HepG2 (cell line): Measurements from ENCODE around the gene CES3. TPM values are rescaled to one million over a fixed set of nuclear protein-coding genes. Genes with fewer than 3 reads are reported as not detected.
"Not testable (repeated sequence)": the region's sequence is repeated elsewhere in the genome, so short reads cannot be mapped to it uniquely, and the experiment has no call there.

ENCODE experiments used
- ATAC-seq: fragments of 200-7000 bp; cut with Tn5 transposase; 3 replicates; pipeline ENCODE4 v1.9.1; 2020; ENCODE audit warnings: mild to moderate bottlenecking, moderate library complexity
- BruUV-seq: library from RNA; stranded (reverse); fragments of 400-500 nt; replicated peaks from 2 replicates; lab custom pipeline; 2021; lab: Mats Ljungman, UMichigan
- CTCF ChIA-PET: fragments of 300-600 bp; formaldehyde crosslinking; extraction: SDS; loops from one replicate; lab custom pipeline; 2021; ENCODE audit warnings: low total read pairs, inconsistent platforms, low intra/inter-chr PET ratio; lab: Yijun Ruan, JAX
- POLR2A ChIA-PET: fragments of 350-600 bp; sonication (Branson Sonifier 250); formaldehyde crosslinking; loops from one replicate; lab custom pipeline; 2020; ENCODE audit warnings: antibody characterized with exemption, inconsistent platforms; lab: Yijun Ruan, JAX
- DNase-seq: peaks from one replicate; pipeline ENCODE4 v3.0.0-alpha.2; 2015; ENCODE audit warnings: low spot score
- FAIRE-seq: peaks from 3 replicates; lab custom pipeline; 2011; peaks lifted over from hg19 to GRCh38; lab: Jason Lieb, UNC
- H2AFZ ChIP-seq: one replicate; pipeline ENCODE4 v1.6.1; 2011; ENCODE audit warnings: low read length, inconsistent platforms
- H3K27ac ChIP-seq: fragments of 300-600 bp; 3 replicates; pipeline ENCODE4 v1.8.0; 2011; ENCODE audit warnings: mixed run types, mild to moderate bottlenecking, mixed read lengths, low read length, inconsistent platforms; ENCODE audit not compliant: insufficient read depth; ENCODE audit errors: extremely low read length
- H3K27me3 ChIP-seq, 2 experiments: fragments of 200-600 bp in 1 of 2; 2 replicates in 1 of 2; 3 replicates in 1 of 2; pipeline versions ENCODE4 v1.6.0 to v1.8.0; 2011; ENCODE audit warnings: low read length in 2 of 2, mild to moderate bottlenecking in 2 of 2, moderate library complexity in 2 of 2, inconsistent platforms in 1 of 2; ENCODE audit not compliant: insufficient read depth in 2 of 2, control insufficient read depth in 1 of 2
- H3K36me3 ChIP-seq, 2 experiments: fragments of 200-600 bp in 1 of 2; replicated peaks in 1 of 2; 2 replicates in 1 of 2; 3 replicates in 1 of 2; pipeline versions ENCODE4 v1.5.1 to v1.8.0; 2011; ENCODE audit warnings: low read length in 2 of 2, inconsistent platforms in 1 of 2; ENCODE audit not compliant: insufficient read depth in 2 of 2, control insufficient read depth in 1 of 2
- H3K4me1 ChIP-seq: 2 replicates; pipeline ENCODE4 v1.5.1; 2012; ENCODE audit warnings: low read length, inconsistent platforms; ENCODE audit not compliant: insufficient read depth
- H3K4me2 ChIP-seq: 2 replicates; pipeline ENCODE4 v1.6.0; 2011; ENCODE audit warnings: low read depth, low read length, inconsistent platforms
- H3K4me3 ChIP-seq, 3 experiments: fragments of 200-600 bp in 1 of 3; sonication (generic), shearing (Covaris generic) in 1 of 3; replicated peaks in 1 of 3; 2 replicates each; pipeline ENCODE4 v1.5.1; 2011 to 2016; ENCODE audit warnings: low read length in 3 of 3, inconsistent platforms in 2 of 3, low read depth in 2 of 3, mild to moderate bottlenecking in 2 of 3, control low read depth in 1 of 3, mixed read lengths in 1 of 3; ENCODE audit not compliant: insufficient read depth in 1 of 3
- H3K79me2 ChIP-seq: one replicate; pipeline ENCODE4 v1.6.1; 2011; ENCODE audit warnings: low read length, inconsistent platforms; ENCODE audit not compliant: insufficient read depth
- H3K9ac ChIP-seq: 2 replicates; pipeline ENCODE4 v1.6.0; 2011; ENCODE audit warnings: mild to moderate bottlenecking, low read depth, low read length, inconsistent platforms; ENCODE audit not compliant: insufficient read depth
- H3K9me3 ChIP-seq: 2 replicates; pipeline ENCODE4 v1.5.1; 2012; ENCODE audit warnings: mild to moderate bottlenecking, low read length
- H4K20me1 ChIP-seq: 2 replicates; pipeline ENCODE4 v1.6.0; 2011; ENCODE audit warnings: inconsistent platforms, mild to moderate bottlenecking, low read length, moderate library complexity; ENCODE audit not compliant: insufficient read depth
- PAXIP1 ChIP-seq: sonication (generic); formaldehyde crosslinking; conservative IDR thresholded peaks from 2 replicates; pipeline ENCODE4 v1.4.0; 2020; ENCODE audit warnings: mild to moderate bottlenecking, missing genetic modification reagents, moderate library complexity
- SOX6 ChIP-seq, 2 experiments: fragments of 450-650 bp in 1 of 2; sonication (generic) in 1 of 2; formaldehyde crosslinking in 1 of 2; IDR thresholded peaks; 2 replicates each; pipeline versions ENCODE4 v1.4.0 to v1.6.1; 2017 to 2020; ENCODE audit warnings: antibody characterized with exemption in 1 of 2, mild to moderate bottlenecking in 1 of 2, missing genetic modification reagents in 1 of 2
- ZNF512 ChIP-seq: sonication (generic); formaldehyde crosslinking; IDR thresholded peaks from 2 replicates; pipeline ENCODE4 v1.4.0; 2020; ENCODE audit warnings: mild to moderate bottlenecking, missing genetic modification reagents
- ZNF607 ChIP-seq: sonication (generic); formaldehyde crosslinking; IDR thresholded peaks from 2 replicates; pipeline ENCODE4 v1.5.1; 2020; ENCODE audit warnings: missing genetic modification reagents, mild to moderate bottlenecking, borderline replicate concordance
- ZNF772 ChIP-seq: sonication (generic); formaldehyde crosslinking; IDR thresholded peaks from 2 replicates; pipeline ENCODE4 v1.5.0; 2020; ENCODE audit warnings: mild to moderate bottlenecking, missing genetic modification reagents
- WGBS: methylation state at CpG from one replicate; pipeline ENCODE4 v1.1.6; 2017; ENCODE audit warnings: low lambda C conversion rate; 5-methylcytosine and 5-hydroxymethylcytosine counted together
- in situ Hi-C: cut with HindIII; loops from 2 replicates; pipeline ENCODE4 v1.10.0; 2017; ENCODE audit warnings: low pct_unique_long_range_greater_than_20kb; ENCODE audit not compliant: extremely low pct_ligation_motif_present
- intact Hi-C: fragments of 100-400 bp; cut with micrococcal nuclease; formaldehyde crosslinking; loops from one replicate; pipeline ENCODE4 v1.10.0; 2022; ENCODE audit not compliant: unreplicated experiment
- polyA plus RNA-seq, 8 experiments: library from polyadenylated mRNA; depleted of rRNA in 3 of 8; stranded (reverse) in 7 of 8; unstranded in 1 of 8; fragments of >200 nt; fragmentation: Illumina TruSeq in 4 of 8; extraction: Trizol in 4 of 8; gene quantifications; 2 replicates each; pipeline versions ENCODE4 v1.2.1 to v1.2.3, GENCODE V29; 2011 to 2016; ENCODE audit warnings: low read depth in 4 of 8, missing spikeins in 1 of 8, mixed read lengths in 1 of 8; ENCODE audit not compliant: insufficient read depth in 1 of 8
- total RNA-seq, 5 experiments: library from RNA; depleted of rRNA; stranded (reverse); fragments of >200 nt; fragmentation: Illumina TruSeq; extraction: Trizol; gene quantifications; 2 replicates each; pipeline ENCODE4 v1.2.3, GENCODE V29; 2016; ENCODE audit warnings: low read depth in 1 of 5
- TF ChIP-seq, protein P1 (sequence below): sonication (generic); formaldehyde crosslinking; IDR thresholded peaks from 2 replicates; pipeline ENCODE4 v1.5.1; 2020; ENCODE audit warnings: mild to moderate bottlenecking, moderate library complexity, missing genetic modification reagents
- TF ChIP-seq, protein P2 (sequence below): sonication (generic); formaldehyde crosslinking; IDR thresholded peaks from 2 replicates; pipeline ENCODE4 v1.4.0; 2020; ENCODE audit warnings: missing genetic modification reagents

CES3 gene
- total and polyA plus RNA-seq, 2 of the 13 experiments (the other 11 are each of a cell fraction or from before 2014, with no cell fraction given), result 6.6 to 17.4 TPM

DNA sequence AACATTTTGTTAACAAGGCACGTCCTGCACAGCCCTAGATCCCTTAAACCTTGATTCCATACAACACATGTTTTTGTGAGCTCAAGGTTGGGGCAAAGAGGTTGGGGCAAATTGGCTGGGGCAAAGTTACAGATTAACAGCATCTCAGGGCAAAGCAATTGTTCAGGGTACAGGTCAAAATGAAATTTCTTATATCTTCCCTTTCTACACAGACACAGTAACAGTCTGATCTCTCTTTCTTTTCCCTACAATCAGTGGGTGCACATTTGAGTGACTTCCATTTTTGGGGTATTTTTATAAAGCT lies 5.0 kb upstream of the CES3 start (continued):
- TF ChIP-seq PAXIP1 (CRISPR knock-in tag) (peak; percentile 55; the same call in 1 of the 2 replicates), ZNF772 (CRISPR knock-in tag) (0 out of 2 replicates have a peak, but pooled peaks have one; percentile 3), SOX6 (CRISPR knock-in tag; IDR thresholded peaks at IDR 0.05) (0 out of 2 replicates have a peak, but pooled peaks have one; percentile 22)
- TF ChIP-seq, protein P1, sequence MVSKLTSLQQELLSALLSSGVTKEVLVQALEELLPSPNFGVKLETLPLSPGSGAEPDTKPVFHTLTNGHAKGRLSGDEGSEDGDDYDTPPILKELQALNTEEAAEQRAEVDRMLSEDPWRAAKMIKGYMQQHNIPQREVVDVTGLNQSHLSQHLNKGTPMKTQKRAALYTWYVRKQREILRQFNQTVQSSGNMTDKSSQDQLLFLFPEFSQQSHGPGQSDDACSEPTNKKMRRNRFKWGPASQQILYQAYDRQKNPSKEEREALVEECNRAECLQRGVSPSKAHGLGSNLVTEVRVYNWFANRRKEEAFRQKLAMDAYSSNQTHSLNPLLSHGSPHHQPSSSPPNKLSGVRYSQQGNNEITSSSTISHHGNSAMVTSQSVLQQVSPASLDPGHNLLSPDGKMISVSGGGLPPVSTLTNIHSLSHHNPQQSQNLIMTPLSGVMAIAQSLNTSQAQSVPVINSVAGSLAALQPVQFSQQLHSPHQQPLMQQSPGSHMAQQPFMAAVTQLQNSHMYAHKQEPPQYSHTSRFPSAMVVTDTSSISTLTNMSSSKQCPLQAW (CRISPR knock-in tag), result peak; percentile 59
- not testable (repeated sequence) for TF ChIP-seq SOX6 (IDR thresholded peaks at IDR 0.05)

- POLR2A ChIA-PET, result no interaction called here
- intact Hi-C loops, result loop anchor here (5.0 to 10.0 kb wide), 2 partner anchors 56 to 198 kb away; partner anchors contain the start of genes FBXL8 and TRADD
- TF ChIP-seq, protein P2, sequence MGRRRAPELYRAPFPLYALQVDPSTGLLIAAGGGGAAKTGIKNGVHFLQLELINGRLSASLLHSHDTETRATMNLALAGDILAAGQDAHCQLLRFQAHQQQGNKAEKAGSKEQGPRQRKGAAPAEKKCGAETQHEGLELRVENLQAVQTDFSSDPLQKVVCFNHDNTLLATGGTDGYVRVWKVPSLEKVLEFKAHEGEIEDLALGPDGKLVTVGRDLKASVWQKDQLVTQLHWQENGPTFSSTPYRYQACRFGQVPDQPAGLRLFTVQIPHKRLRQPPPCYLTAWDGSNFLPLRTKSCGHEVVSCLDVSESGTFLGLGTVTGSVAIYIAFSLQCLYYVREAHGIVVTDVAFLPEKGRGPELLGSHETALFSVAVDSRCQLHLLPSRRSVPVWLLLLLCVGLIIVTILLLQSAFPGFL (CRISPR knock-in tag), result no peak
- TF ChIP-seq ZNF512 (CRISPR knock-in tag), result 0 out of 2 replicates have a peak, but pooled peaks have one; percentile 70
- TF ChIP-seq ZNF607 (CRISPR knock-in tag), result 0 out of 2 replicates have a peak, but pooled peaks have one; percentile 33
Observed at GRCh38 chr16:66958857-66959703, 2.0 kb upstream of the CES3 start.

More at GRCh38 chr16:66958857-66959703, 2.0 kb upstream of the CES3 start:
- no peak overlapping the region for H3K27ac ChIP-seq
- CTCF ChIA-PET, result no interaction called here
- no peaks in the 10 kb centered on the region for H3K36me3 ChIP-seq
- no peak overlapping the region for H3K9ac ChIP-seq
- DNase-seq (no peak), FAIRE-seq (no peak), ATAC-seq (no peak)
- no peaks in the 10 kb centered on the region for H3K9me3 ChIP-seq
- 9% methylated on average over 7 of the region's 7 CpGs for WGBS
- peaks cover 75% of the 10 kb centered on the region for H3K4me1 ChIP-seq
- no TSS peak for BruUV-seq
- in situ Hi-C loops, result no loop called here
- no peaks in the 10 kb centered on the region for H3K79me2 ChIP-seq
- no peak overlapping the region for H3K4me3 ChIP-seq
- no peak overlapping the region; the same call in 1 of the 2 replicates for H3K4me2 ChIP-seq
- no peaks in the 10 kb centered on the region for H4K20me1 ChIP-seq
- H3K27me3 ChIP-seq, result 0 out of 5 replicates have a peak, but pooled peaks cover 0 to 3% of the 10 kb centered on the region in 2 experiments
- H2AFZ ChIP-seq, result no peak overlapping the region
